ENCODE results near the gene HPSE2. TPM values are rescaled to one million over a fixed set of nuclear protein-coding genes. Genes with fewer than 3 reads are reported as not detected.

The HPSE2 gene
- total and polyA plus RNA-seq, 2 experiments from 2014 or later: 0.10 to 0.24 TPM

DNA sequence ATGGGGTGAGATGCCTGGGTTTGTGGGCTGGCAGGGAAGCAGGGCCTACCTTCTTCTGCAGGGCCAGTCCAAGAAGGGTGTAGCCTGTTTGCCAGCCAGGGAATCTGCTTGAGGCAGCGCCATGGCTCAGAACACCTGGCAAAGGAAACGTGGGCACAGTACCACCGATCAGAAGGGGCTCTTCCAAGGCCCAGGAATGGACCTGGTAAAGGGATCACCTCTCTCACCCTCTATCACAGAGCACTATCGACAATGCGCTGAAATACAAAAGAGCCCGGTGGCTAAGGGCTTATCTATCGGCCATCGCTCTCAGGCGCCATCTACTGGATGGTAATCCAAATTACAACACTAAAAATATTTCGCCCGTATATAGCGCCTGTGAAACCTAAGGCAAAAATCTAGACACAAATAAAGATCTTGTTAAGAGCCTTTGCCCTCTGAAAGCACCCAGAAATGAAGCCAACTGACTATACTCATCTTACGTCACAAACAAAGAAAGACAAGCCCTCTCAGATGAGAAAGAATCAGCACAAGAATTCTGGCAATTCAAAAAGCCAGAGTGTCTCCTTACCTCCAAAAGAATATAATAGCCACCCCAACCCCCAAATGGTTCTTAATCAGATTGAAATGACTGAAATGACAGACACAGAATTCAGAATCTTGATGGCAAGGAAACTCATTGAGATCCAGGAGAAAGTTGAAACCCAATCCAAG, 571.2 kb downstream of the HPSE2 start:
- no peaks in the 10 kb centered on the region for H3K9me2 ChIP-seq (ENCODE audit: insufficient read depth)
- peak overlapping the region; percentile 66; the same call in 1 of the 2 replicates for H2AFZ ChIP-seq
- 0 out of 2 replicates have a peak, but pooled peaks cover 5% of the 10 kb centered on the region for H3K36me3 ChIP-seq (ENCODE audit: insufficient read depth)
- no peaks in the 10 kb centered on the region for H4K20me1 ChIP-seq (replicated peaks; ENCODE audit: insufficient read depth)
- no peaks in the 10 kb centered on the region for H3K4me1 ChIP-seq (ENCODE audit: insufficient read depth)
- Mint-ChIP-seq H3K9me3 (peaks cover 27% of the 10 kb centered on the region), H3K27me3 (ENCODE audit: insufficient read depth, low read depth, poor library complexity) (peaks cover 2% of the 10 kb centered on the region), H3K4me1 (peaks cover 7% of the 10 kb centered on the region; the same call in 2 of the 3 replicates), H3K36me3 (ENCODE audit: low read depth) (peaks cover 30% of the 10 kb centered on the region; the same call in 2 of the 3 replicates), H3K27ac (no peak overlapping the region), H3K4me3 (no peak overlapping the region)
- H3K27ac ChIP-seq (ENCODE audit: low read depth): no peak overlapping the region
- H3K79me2 ChIP-seq (replicated peaks; ENCODE audit: insufficient read depth): no peaks in the 10 kb centered on the region
- H3F3A ChIP-seq (replicated peaks; ENCODE audit: low read depth): no peaks in the 10 kb centered on the region
- H3K4me3 ChIP-seq: no peak overlapping the region
- ATAC-seq (peak; percentile 98), DNase-seq (ENCODE audit: low spot score) (peak; percentile 84)
- no peak for TF ChIP-seq CREB1 (CRISPR knock-in tag; IDR thresholded peaks at IDR 0.05; ENCODE audit: low read depth)
- TF ChIP-seq, protein P1, sequence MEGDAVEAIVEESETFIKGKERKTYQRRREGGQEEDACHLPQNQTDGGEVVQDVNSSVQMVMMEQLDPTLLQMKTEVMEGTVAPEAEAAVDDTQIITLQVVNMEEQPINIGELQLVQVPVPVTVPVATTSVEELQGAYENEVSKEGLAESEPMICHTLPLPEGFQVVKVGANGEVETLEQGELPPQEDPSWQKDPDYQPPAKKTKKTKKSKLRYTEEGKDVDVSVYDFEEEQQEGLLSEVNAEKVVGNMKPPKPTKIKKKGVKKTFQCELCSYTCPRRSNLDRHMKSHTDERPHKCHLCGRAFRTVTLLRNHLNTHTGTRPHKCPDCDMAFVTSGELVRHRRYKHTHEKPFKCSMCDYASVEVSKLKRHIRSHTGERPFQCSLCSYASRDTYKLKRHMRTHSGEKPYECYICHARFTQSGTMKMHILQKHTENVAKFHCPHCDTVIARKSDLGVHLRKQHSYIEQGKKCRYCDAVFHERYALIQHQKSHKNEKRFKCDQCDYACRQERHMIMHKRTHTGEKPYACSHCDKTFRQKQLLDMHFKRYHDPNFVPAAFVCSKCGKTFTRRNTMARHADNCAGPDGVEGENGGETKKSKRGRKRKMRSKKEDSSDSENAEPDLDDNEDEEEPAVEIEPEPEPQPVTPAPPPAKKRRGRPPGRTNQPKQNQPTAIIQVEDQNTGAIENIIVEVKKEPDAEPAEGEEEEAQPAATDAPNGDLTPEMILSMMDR (conservative IDR thresholded peaks at IDR 0.05; ENCODE audit: low read depth in 2 of 2): peak; percentile 79 to 89
- H3K27me3 ChIP-seq (ENCODE audit: insufficient read depth): no peaks in the 10 kb centered on the region
- no peak overlapping the region for H3K4me2 ChIP-seq

DNA sequence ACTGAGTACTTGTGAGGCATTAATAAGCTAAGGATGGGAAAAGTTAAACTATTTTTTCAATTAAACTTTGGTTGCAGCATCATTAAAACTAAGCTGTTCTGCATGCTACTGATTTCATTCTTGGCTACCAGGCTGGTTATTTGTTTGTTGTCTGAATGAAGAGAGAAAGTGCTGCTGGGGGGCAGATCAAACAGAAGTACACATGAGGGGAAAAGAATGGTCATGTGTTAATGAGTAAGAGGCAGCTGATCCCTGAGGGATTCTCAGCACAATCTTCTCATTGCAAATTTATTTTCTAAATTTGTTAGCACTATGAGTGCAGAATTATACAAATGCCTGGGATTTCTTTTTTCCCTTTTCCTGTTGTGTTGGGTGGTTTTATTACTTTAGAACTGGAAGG, 575.7 kb downstream of the HPSE2 start:
- peaks cover 10% of the 10 kb centered on the region; the same call in 2 of the 3 replicates for H3K36me3 Mint-ChIP-seq (ENCODE audit: low read depth)
- Histone ChIP-seq H3K4me3 (no peak overlapping the region), H3F3A (replicated peaks; ENCODE audit: low read depth) (no peaks in the 10 kb centered on the region), H2AFZ (no peak overlapping the region), H3K27ac (ENCODE audit: low read depth) (no peak overlapping the region), H3K27me3 (ENCODE audit: insufficient read depth) (no peaks in the 10 kb centered on the region), H4K20me1 (replicated peaks; ENCODE audit: insufficient read depth) (no peaks in the 10 kb centered on the region), H3K79me2 (replicated peaks; ENCODE audit: insufficient read depth) (no peaks in the 10 kb centered on the region), H3K9me2 (ENCODE audit: insufficient read depth) (no peaks in the 10 kb centered on the region), H3K4me2 (0 out of 2 replicates have a peak overlapping the region, but pooled peaks have one; percentile 3), H3K36me3 (ENCODE audit: insufficient read depth) (0 out of 2 replicates have a peak, but pooled peaks cover 3% of the 10 kb centered on the region), H3K4me1 (ENCODE audit: insufficient read depth) (no peaks in the 10 kb centered on the region)
- DNase-seq (ENCODE audit: low spot score) (no peak), ATAC-seq (no peak)
- H3K4me3 Mint-ChIP-seq: no peak overlapping the region
- peaks cover 2% of the 10 kb centered on the region for H3K27me3 Mint-ChIP-seq (ENCODE audit: insufficient read depth, low read depth, poor library complexity)
- no peak overlapping the region for H3K27ac Mint-ChIP-seq
- peaks cover 9% of the 10 kb centered on the region; the same call in 2 of the 3 replicates for H3K4me1 Mint-ChIP-seq
- peaks cover 10% of the 10 kb centered on the region for H3K9me3 Mint-ChIP-seq
- TF ChIP-seq EZH2 (IDR thresholded peaks at IDR 0.05; ENCODE audit: low read depth, unreplicated experiment) (no peak), ZNF331 (CRISPR knock-in tag; IDR thresholded peaks at IDR 0.05; ENCODE audit: low read depth) (no peak), EZH2phosphoT487 (IDR thresholded peaks at IDR 0.05; ENCODE audit: unreplicated experiment) (no peak), ZNF114 (CRISPR knock-in tag; IDR thresholded peaks at IDR 0.05) (no peak), JUNB (IDR thresholded peaks at IDR 0.05; ENCODE audit: unreplicated experiment) (no peak), CREB1 (CRISPR knock-in tag; IDR thresholded peaks at IDR 0.05; ENCODE audit: low read depth) (no peak), POLR2AphosphoS5 (IDR thresholded peaks at IDR 0.05; ENCODE audit: low read depth) (no peak)
- TF ChIP-seq, protein P2, sequence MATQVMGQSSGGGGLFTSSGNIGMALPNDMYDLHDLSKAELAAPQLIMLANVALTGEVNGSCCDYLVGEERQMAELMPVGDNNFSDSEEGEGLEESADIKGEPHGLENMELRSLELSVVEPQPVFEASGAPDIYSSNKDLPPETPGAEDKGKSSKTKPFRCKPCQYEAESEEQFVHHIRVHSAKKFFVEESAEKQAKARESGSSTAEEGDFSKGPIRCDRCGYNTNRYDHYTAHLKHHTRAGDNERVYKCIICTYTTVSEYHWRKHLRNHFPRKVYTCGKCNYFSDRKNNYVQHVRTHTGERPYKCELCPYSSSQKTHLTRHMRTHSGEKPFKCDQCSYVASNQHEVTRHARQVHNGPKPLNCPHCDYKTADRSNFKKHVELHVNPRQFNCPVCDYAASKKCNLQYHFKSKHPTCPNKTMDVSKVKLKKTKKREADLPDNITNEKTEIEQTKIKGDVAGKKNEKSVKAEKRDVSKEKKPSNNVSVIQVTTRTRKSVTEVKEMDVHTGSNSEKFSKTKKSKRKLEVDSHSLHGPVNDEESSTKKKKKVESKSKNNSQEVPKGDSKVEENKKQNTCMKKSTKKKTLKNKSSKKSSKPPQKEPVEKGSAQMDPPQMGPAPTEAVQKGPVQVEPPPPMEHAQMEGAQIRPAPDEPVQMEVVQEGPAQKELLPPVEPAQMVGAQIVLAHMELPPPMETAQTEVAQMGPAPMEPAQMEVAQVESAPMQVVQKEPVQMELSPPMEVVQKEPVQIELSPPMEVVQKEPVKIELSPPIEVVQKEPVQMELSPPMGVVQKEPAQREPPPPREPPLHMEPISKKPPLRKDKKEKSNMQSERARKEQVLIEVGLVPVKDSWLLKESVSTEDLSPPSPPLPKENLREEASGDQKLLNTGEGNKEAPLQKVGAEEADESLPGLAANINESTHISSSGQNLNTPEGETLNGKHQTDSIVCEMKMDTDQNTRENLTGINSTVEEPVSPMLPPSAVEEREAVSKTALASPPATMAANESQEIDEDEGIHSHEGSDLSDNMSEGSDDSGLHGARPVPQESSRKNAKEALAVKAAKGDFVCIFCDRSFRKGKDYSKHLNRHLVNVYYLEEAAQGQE (IDR thresholded peaks at IDR 0.05; ENCODE audit: unreplicated experiment): no peak
- TF ChIP-seq, protein P3, sequence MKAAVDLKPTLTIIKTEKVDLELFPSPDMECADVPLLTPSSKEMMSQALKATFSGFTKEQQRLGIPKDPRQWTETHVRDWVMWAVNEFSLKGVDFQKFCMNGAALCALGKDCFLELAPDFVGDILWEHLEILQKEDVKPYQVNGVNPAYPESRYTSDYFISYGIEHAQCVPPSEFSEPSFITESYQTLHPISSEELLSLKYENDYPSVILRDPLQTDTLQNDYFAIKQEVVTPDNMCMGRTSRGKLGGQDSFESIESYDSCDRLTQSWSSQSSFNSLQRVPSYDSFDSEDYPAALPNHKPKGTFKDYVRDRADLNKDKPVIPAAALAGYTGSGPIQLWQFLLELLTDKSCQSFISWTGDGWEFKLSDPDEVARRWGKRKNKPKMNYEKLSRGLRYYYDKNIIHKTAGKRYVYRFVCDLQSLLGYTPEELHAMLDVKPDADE (IDR thresholded peaks at IDR 0.05): no peak

All from GM23338 (cell line).